HG03571 (cell line): Measurements from ENCODE around the gene SLC36A1.

Experiments
- ATAC-seq: cut with Tn5 transposase; IDR thresholded peaks from one replicate; pipeline ENCODE4 v1.9.1; 2021; ENCODE audit not compliant: unreplicated experiment

The SLC36A1 gene

GRCh38 chr5:151531581-151531980 lies 84.2 kb downstream of the SLC36A1 start:
- ATAC-seq = no peak

DNA sequence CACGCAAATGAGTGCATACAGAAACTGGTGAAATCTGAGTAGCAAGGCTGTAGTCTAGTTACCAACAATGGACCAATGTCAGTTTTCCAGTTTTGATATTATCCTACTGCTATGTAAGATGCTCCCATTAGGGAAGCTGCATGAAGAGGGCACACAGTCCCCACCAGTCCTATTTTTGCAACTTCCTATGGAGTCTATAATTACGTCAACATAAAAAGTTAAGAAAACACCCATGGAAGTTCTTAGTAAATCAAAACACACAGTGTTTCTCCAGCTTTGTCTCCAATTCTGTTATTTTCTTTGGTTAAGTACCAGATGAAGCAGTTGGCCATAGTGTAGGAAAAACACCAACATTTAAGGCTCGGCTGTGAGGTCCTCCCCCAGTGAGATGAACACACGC lies 85.0 kb downstream of the SLC36A1 start:
- no peak for ATAC-seq

DNA sequence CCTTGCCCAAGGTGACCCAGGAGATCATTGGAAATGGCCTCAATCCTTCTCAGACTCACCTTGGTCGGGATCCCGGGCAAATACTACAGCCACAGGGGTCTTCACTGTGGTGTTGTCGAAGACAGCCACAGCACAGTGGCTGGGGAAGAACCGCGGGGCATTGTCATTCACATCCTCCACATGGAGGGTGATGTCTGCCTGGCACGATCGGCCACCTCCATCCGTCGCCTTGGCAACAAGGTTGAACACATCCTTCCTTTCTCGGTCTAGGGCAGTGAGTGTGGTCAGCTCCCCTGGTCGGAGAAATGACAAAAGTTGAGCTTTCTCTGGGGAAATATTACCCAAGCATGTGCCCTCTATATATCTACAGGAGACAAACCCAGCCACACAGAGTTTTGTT lies 86.9 kb downstream of the SLC36A1 start:
- no peak for ATAC-seq

- ATAC-seq = no peak
Measured at GRCh38 chr5:151537044-151537443, 89.6 kb downstream of the SLC36A1 start.

GRCh38 chr5:151541571-151541970 lies 94.2 kb downstream of the SLC36A1 start:
- no peak for ATAC-seq
